ENCODE measurements around the gene FOXE3. TPM values are rescaled to one million over a fixed set of nuclear protein-coding genes. Genes with fewer than 3 reads are reported as not detected.

FOXE3 gene
- total and polyA plus RNA-seq, 8 donors, result not detected

DNA sequence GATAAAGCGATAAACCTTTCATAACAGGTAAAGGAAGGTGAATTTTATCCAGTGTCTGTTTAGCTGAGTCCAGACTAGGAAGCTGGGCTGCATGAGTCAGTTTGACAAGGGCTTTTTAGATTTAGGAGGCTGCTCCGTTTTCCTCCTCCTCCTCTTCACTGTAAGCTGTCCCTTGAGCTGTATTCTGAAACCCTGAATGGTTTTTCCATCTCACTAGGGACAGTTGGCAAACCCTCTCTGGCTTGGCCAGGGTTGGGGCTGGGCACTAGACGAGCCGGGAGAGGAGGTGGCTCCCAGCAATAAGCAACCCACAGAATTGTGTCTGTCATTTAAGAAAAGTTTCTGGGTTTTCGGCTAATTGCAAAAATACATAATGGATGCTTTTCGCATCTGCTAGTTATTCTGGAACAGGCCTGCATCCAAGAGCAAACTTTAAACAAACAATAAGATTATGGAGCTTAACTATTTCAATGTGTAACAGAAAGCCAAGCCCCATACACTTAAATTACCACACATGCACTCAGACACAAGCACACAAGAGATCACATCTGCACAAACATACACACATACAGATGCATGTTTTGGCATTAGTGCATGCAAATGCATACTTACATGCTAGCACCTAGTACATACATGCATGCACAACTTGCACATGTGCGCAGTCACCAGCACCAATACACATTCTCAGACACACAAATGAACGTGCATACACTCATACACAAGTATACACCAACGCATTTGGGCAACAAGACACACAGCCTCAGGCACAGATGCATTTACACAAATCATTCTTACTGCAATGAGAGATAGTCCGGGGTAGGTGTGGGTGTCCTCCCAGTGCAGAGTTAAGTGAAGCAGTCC lies 27.8 kb upstream of the FOXE3 start:
- Histone ChIP-seq H3K4me1 (no peaks in the 10 kb centered on the region), H3K27me3 (peaks cover 0 to 21% of the 10 kb centered on the region in 2 donors), H3K36me3 (peaks cover 0 to 3% of the 10 kb centered on the region in 2 donors), H3K27ac (no peak overlapping the region), H3K9me3 (no peaks in the 10 kb centered on the region), H3K4me3 (no peak overlapping the region)
- intact Hi-C loops (cut with DNase I), result no loop called here
- DNase-seq (peak in 2 of 4 donors; percentile 24 to 33), ATAC-seq (peak; percentile 24)
- TF ChIP-seq, protein P1, sequence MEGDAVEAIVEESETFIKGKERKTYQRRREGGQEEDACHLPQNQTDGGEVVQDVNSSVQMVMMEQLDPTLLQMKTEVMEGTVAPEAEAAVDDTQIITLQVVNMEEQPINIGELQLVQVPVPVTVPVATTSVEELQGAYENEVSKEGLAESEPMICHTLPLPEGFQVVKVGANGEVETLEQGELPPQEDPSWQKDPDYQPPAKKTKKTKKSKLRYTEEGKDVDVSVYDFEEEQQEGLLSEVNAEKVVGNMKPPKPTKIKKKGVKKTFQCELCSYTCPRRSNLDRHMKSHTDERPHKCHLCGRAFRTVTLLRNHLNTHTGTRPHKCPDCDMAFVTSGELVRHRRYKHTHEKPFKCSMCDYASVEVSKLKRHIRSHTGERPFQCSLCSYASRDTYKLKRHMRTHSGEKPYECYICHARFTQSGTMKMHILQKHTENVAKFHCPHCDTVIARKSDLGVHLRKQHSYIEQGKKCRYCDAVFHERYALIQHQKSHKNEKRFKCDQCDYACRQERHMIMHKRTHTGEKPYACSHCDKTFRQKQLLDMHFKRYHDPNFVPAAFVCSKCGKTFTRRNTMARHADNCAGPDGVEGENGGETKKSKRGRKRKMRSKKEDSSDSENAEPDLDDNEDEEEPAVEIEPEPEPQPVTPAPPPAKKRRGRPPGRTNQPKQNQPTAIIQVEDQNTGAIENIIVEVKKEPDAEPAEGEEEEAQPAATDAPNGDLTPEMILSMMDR (IDR thresholded peaks at IDR 0.05), result no peak

DNA sequence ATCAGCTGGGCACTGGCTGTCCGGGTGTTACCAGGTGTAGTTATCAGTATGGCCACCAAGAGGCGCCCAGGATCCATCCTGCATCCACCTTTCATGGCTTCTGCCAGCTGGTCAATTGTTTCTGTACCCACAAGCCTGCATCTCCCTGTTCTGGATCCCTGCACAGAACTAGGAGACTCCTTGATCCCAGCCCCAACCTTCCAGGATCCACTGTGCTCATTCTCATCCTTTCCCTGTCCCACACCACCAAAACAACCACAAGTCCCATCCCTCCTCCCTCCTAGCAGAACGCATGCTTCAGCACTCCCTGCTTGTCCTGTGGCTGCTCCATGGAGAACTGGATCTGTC lies 27.2 kb upstream of the FOXE3 start:
- Histone ChIP-seq H3K9me3 (no peaks in the 10 kb centered on the region), H3K27ac (no peak overlapping the region), H3K4me3 (no peak overlapping the region), H3K36me3 (no peaks in the 10 kb centered on the region), H3K27me3 (peaks cover 0 to 27% of the 10 kb centered on the region in 2 donors), H3K4me1 (no peaks in the 10 kb centered on the region)
- intact Hi-C loops (cut with DNase I), result no loop called here
- DNase-seq, result peak in 3 of 4 donors; percentile 40 to 65 (median 50)
- peak; percentile 94 for ATAC-seq
- TF ChIP-seq, protein P1 (IDR thresholded peaks at IDR 0.05), result peak; percentile 66 to 68

DNA sequence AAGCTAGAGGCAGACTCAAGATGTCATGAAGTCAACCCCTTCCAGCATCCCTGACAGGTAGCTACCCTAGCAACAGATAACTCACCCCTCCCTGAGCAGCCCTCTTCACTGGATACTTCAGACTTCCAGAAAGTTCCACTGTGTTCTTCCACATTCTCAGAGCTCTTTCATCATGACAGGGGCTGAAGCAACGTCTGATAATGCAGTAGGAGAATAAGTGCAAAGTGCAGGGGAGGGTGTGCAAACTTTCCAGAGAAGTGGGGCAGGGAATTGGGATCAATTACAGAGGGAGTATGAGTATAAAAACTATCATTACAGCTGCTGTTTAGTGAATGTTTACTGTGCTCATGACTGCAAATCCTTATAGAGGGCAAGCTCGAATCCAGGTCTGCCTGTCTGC lies 26.4 kb upstream of the FOXE3 start:
- H3K27me3 ChIP-seq, result peaks cover 0 to 27% of the 10 kb centered on the region in 2 donors
- TF ChIP-seq, protein P1 (IDR thresholded peaks at IDR 0.05), result no peak
- H3K36me3 ChIP-seq, result no peaks in the 10 kb centered on the region
- H3K27ac ChIP-seq, result no peak overlapping the region
- H3K4me3 ChIP-seq, result no peak overlapping the region
- no peak for ATAC-seq
- no peaks in the 10 kb centered on the region for H3K9me3 ChIP-seq
- DNase-seq, result no peak
- intact Hi-C loops (cut with DNase I), result no loop called here
- no peaks in the 10 kb centered on the region for H3K4me1 ChIP-seq

DNA sequence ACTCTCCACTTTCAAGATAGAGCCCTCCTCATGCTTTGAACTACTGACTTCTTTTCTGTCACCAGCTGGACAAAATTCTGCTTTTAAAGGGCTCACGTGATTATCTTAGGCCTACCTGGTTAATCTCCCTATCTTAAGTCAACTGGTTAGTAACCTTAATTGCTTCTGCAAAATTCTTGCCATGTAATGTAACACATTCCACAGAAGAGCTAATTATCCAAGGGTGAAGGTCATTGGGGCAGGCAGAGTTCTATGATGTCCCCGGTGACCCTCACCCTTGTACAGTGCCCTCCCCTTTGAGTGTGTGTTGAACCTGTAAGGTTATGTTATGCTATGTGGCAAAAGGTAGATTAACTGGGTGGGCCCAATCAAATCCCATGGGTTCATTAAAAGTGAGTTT lies 25.2 kb upstream of the FOXE3 start:
- intact Hi-C loops (cut with DNase I), result no loop called here
- Histone ChIP-seq H3K27ac (no peak overlapping the region), H3K4me3 (no peak overlapping the region), H3K9me3 (no peaks in the 10 kb centered on the region), H3K36me3 (no peaks in the 10 kb centered on the region), H3K27me3 (peaks cover 0 to 34% of the 10 kb centered on the region in 2 donors), H3K4me1 (no peaks in the 10 kb centered on the region)
- TF ChIP-seq, protein P1 (IDR thresholded peaks at IDR 0.05), result no peak
- no peak for ATAC-seq
- no peak for DNase-seq

DNA sequence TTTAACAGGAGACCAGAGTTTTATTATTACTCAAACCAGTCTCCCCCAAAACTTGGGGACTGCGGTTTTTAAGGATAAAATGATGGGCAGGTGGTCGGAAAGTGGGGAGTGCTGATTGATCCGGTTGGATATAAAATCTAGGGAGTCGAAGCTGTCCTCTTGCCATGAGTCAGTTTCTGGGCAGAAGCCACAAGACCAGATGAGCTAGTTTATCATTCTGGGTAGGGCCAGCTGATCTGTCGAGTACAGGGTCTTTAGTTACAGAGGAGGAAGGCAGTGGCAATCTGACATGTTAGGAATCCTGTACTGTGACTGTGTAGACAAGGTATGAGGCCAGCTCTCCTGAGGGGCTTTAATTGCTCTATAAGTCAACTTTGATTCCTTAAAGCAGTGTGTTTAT lies 22.9 kb upstream of the FOXE3 start:
- ATAC-seq, result no peak
- DNase-seq, result no peak
- TF ChIP-seq, protein P1 (IDR thresholded peaks at IDR 0.05), result no peak
- no peak overlapping the region for H3K27ac ChIP-seq
- intact Hi-C loops (cut with DNase I), result no loop called here
- H3K36me3 ChIP-seq, result no peaks in the 10 kb centered on the region
- no peaks in the 10 kb centered on the region for H3K4me1 ChIP-seq
- no peaks in the 10 kb centered on the region for H3K9me3 ChIP-seq
- no peak overlapping the region for H3K4me3 ChIP-seq
- H3K27me3 ChIP-seq, result peaks cover 0 to 34% of the 10 kb centered on the region in 2 donors
